Superior temporal gyrus (tissue), 1 donor: Measurements from ENCODE around the gene BCAS4.
"Not testable (repeated sequence)": the region's sequence is repeated elsewhere in the genome, so short reads cannot be mapped to it uniquely, and the experiment has no call there.

Source experiments
- DNase-seq: peaks from one replicate; pipeline ENCODE4 v3.0.0-alpha.2; 2016; ENCODE audit errors: extremely low spot score

BCAS4 gene

GRCh38 chr20:50771419-50772080 is 23.3 kb upstream of the BCAS4 start:
- DNase-seq = not testable (repeated sequence)

GRCh38 chr20:50772420-50773185 is 22.3 kb upstream of the BCAS4 start:
- no peak for DNase-seq

GRCh38 chr20:50774515-50774914 is 20.3 kb upstream of the BCAS4 start:
- DNase-seq = no peak

- DNase-seq = no peak
These were observed 18.6 kb upstream of the BCAS4 start for GRCh38 chr20:50776122-50776817.

GRCh38 chr20:50777373-50777772 is 17.5 kb upstream of the BCAS4 start:
- no peak for DNase-seq

GRCh38 chr20:50778994-50779393 is 15.9 kb upstream of the BCAS4 start:
- DNase-seq = not testable (repeated sequence)

- DNase-seq = no peak
These were observed 11.5 kb upstream of the BCAS4 start for GRCh38 chr20:50783390-50783789.

- no peak for DNase-seq
These were observed 11.0 kb upstream of the BCAS4 start for GRCh38 chr20:50783903-50784302.

- DNase-seq = no peak
These were observed 10.4 kb upstream of the BCAS4 start for GRCh38 chr20:50784464-50784863.

GRCh38 chr20:50786703-50787102 is 8.2 kb upstream of the BCAS4 start:
- no peak for DNase-seq

- no peak for DNase-seq
These were observed 7.7 kb upstream of the BCAS4 start for GRCh38 chr20:50787181-50787580.

- peak; percentile 45 for DNase-seq
These were observed 6.5 kb upstream of the BCAS4 start for GRCh38 chr20:50788045-50788991.

- no peak for DNase-seq
These were observed 4.8 kb upstream of the BCAS4 start for GRCh38 chr20:50789968-50790650.

GRCh38 chr20:50790651-50791277 is 4.1 kb upstream of the BCAS4 start:
- peak; percentile 81 for DNase-seq

GRCh38 chr20:50792708-50793574 is 1.9 kb upstream of the BCAS4 start:
- no peak for DNase-seq

GRCh38 chr20:50793575-50794016 is 1.3 kb upstream of the BCAS4 start:
- not testable (repeated sequence) for DNase-seq

- DNase-seq = no peak
These were observed 548 bp upstream of the BCAS4 start for GRCh38 chr20:50794181-50794845.

- DNase-seq = no peak
These were observed 2.3 kb downstream of the BCAS4 start for GRCh38 chr20:50797142-50797541.

- no peak for DNase-seq
These were observed 3.8 kb downstream of the BCAS4 start for GRCh38 chr20:50798650-50799049.
